Stimulated activated CD4-positive, alpha-beta T cell treated with anti-CD3 and anti-CD28 coated beads, Interleukin-4, amount 100 ng/mL, for 24 hours (primary cell): Measurements from ENCODE around the gene PGLYRP2.
"Not testable (repeated sequence)": the region's sequence is repeated elsewhere in the genome, so short reads cannot be mapped to it uniquely, and the experiment has no call there.

Source experiments
- DNase-seq: peaks from one replicate; pipeline ENCODE4 v3.0.0-alpha.2; 2020

The PGLYRP2 gene

GRCh38 chr19:15485768-15486167 lies 6.5 kb upstream of the PGLYRP2 start:
- not testable (repeated sequence) for DNase-seq

GRCh38 chr19:15480996-15481395 lies 1.7 kb upstream of the PGLYRP2 start:
- DNase-seq: not testable (repeated sequence)

GRCh38 chr19:15476325-15476724 lies 3.0 kb downstream of the PGLYRP2 start:
- no peak for DNase-seq

GRCh38 chr19:15475611-15476010 lies 3.7 kb downstream of the PGLYRP2 start:
- no peak for DNase-seq

GRCh38 chr19:15475169-15475568 lies 4.1 kb downstream of the PGLYRP2 start:
- no peak for DNase-seq

- not testable (repeated sequence) for DNase-seq
Measured at GRCh38 chr19:15473821-15474220, 5.5 kb downstream of the PGLYRP2 start.

GRCh38 chr19:15471639-15472101 lies 7.6 kb downstream of the PGLYRP2 start:
- no peak for DNase-seq

- peak; percentile 33 for DNase-seq
Measured at GRCh38 chr19:15469513-15470297, 9.6 kb downstream of the PGLYRP2 start.

- no peak for DNase-seq
Measured at GRCh38 chr19:15468675-15469512, 10.4 kb downstream of the PGLYRP2 start.

GRCh38 chr19:15467734-15468214 lies 11.5 kb downstream of the PGLYRP2 start:
- no peak for DNase-seq

GRCh38 chr19:15466851-15467733 lies 12.2 kb downstream of the PGLYRP2 start:
- DNase-seq: peak; percentile 74

GRCh38 chr19:15464394-15465385 lies 14.6 kb downstream of the PGLYRP2 start, which contains the start of gene RASAL3:
Gene RASAL3, minus strand, starts transcription at chr19:15464544. Its CDS starts 186 bp downstream, at chr19:15464358.
- DNase-seq: peak; percentile 64

- DNase-seq: peak; percentile 77
Measured at GRCh38 chr19:15463861-15464371, 15.4 kb downstream of the PGLYRP2 start.

GRCh38 chr19:15461694-15462093 lies 17.6 kb downstream of the PGLYRP2 start:
- DNase-seq: no peak

- DNase-seq: no peak
Measured at GRCh38 chr19:15457701-15458484, 21.4 kb downstream of the PGLYRP2 start.

- DNase-seq: no peak
Measured at GRCh38 chr19:15456871-15457700, 22.2 kb downstream of the PGLYRP2 start.

GRCh38 chr19:15456441-15456840 lies 22.9 kb downstream of the PGLYRP2 start:
- DNase-seq: no peak

GRCh38 chr19:15455996-15456395 lies 23.3 kb downstream of the PGLYRP2 start:
- no peak for DNase-seq
